HG03095 (cell line): ENCODE measurements around the gene RPAP3.

Experiments
- ATAC-seq: cut with Tn5 transposase; IDR thresholded peaks from one replicate; pipeline ENCODE4 v1.9.1; 2021; ENCODE audit warnings: moderate library complexity; ENCODE audit not compliant: unreplicated experiment

RPAP3 gene

GRCh38 chr12:47705566-47706425, at the start of gene RPAP3:
TSS of gene RPAP3 (minus strand) at chr12:47706030. CDS start at chr12:47702840, 3,190 bp downstream.
- peak; percentile 80 for ATAC-seq

- ATAC-seq = no peak
Measured at GRCh38 chr12:47754881-47755280, 49.1 kb upstream of the RPAP3 start.

- no peak for ATAC-seq
Measured at GRCh38 chr12:47754126-47754525, 48.3 kb upstream of the RPAP3 start.

- ATAC-seq = no peak
Measured at GRCh38 chr12:47753021-47754001, 47.5 kb upstream of the RPAP3 start.

GRCh38 chr12:47752552-47752951, 46.7 kb upstream of the RPAP3 start:
- ATAC-seq = no peak

- no peak for ATAC-seq
Measured at GRCh38 chr12:47752121-47752520, 46.3 kb upstream of the RPAP3 start.

GRCh38 chr12:47751561-47751960, 45.7 kb upstream of the RPAP3 start:
- no peak for ATAC-seq

- ATAC-seq = no peak
Measured at GRCh38 chr12:47750916-47751470, 45.2 kb upstream of the RPAP3 start.

- no peak for ATAC-seq
Measured at GRCh38 chr12:47750229-47750798, 44.5 kb upstream of the RPAP3 start.

- ATAC-seq = no peak
Measured at GRCh38 chr12:47748899-47749298, 43.1 kb upstream of the RPAP3 start.

GRCh38 chr12:47748507-47748828, 42.6 kb upstream of the RPAP3 start:
- ATAC-seq = no peak

- ATAC-seq = no peak
Measured at GRCh38 chr12:47747596-47748506, 42.0 kb upstream of the RPAP3 start.

GRCh38 chr12:47747126-47747525, 41.3 kb upstream of the RPAP3 start:
- ATAC-seq = no peak

- no peak for ATAC-seq
Measured at GRCh38 chr12:47746523-47746922, 40.7 kb upstream of the RPAP3 start.

GRCh38 chr12:47746073-47746472, 40.2 kb upstream of the RPAP3 start:
- ATAC-seq = no peak

GRCh38 chr12:47745485-47746041, 39.7 kb upstream of the RPAP3 start:
- no peak for ATAC-seq

- no peak for ATAC-seq
Measured at GRCh38 chr12:47744778-47745436, 39.1 kb upstream of the RPAP3 start.

- no peak for ATAC-seq
Measured at GRCh38 chr12:47744005-47744651, 38.3 kb upstream of the RPAP3 start.
